ENCODE results near the gene MRPS26. TPM values are rescaled to one million over a fixed set of nuclear protein-coding genes. Genes with fewer than 3 reads are reported as not detected.

The MRPS26 gene
- polyA plus RNA-seq, 1 experiment = 22.8 TPM

GRCh38 chr20:3041854-3042409, 3.9 kb upstream of the MRPS26 start:
- Histone ChIP-seq H3K27me3 (ENCODE audit: control insufficient read depth, insufficient read depth, low read length) (no peaks in the 10 kb centered on the region), H3K27ac (ENCODE audit: low read depth, low read length) (peak overlapping the region; percentile 21), H3K9me3 (ENCODE audit: control insufficient read depth, insufficient read depth, low read length) (no peaks in the 10 kb centered on the region; the same call in 1 of the 2 replicates), H3K4me3 (ENCODE audit: low read depth, low read length) (peak overlapping the region; percentile 29)
- no peak for DNase-seq (ENCODE audit: low read depth, low spot score)
- CTCF ChIA-PET = interaction anchor here (0.6 to 2.6 kb wide), 5 partner anchors 11 to 613 kb away, joined by 3 to 15 read pairs (median 5); no protein-coding TSS in a partner anchor
- POLR2A ChIA-PET = interaction anchor here (0.5 to 0.6 kb wide), 2 partner anchors 10 to 71 kb away, joined by 5 to 7 read pairs; no protein-coding TSS in a partner anchor
- no peak for TF ChIP-seq CTCF (IDR thresholded peaks at IDR 0.05; ENCODE audit: low read depth, low read length)

GRCh38 chr20:3042625-3043024, 3.2 kb upstream of the MRPS26 start:
- H3K9me3 ChIP-seq (ENCODE audit: control insufficient read depth, insufficient read depth, low read length) = no peaks in the 10 kb centered on the region; the same call in 1 of the 2 replicates
- no peak overlapping the region for H3K4me3 ChIP-seq (ENCODE audit: low read depth, low read length)
- H3K27ac ChIP-seq (ENCODE audit: low read depth, low read length) = no peak overlapping the region
- POLR2A ChIA-PET = interaction anchor here (0.6 kb wide), 1 partner anchor 70 kb away, joined by 7 read pairs; no protein-coding TSS in a partner anchor
- DNase-seq (ENCODE audit: low read depth, low spot score) = no peak
- no peaks in the 10 kb centered on the region for H3K27me3 ChIP-seq (ENCODE audit: control insufficient read depth, insufficient read depth, low read length)
- no peak for TF ChIP-seq CTCF (IDR thresholded peaks at IDR 0.05; ENCODE audit: low read depth, low read length)
- CTCF ChIA-PET = interaction anchor here (1.0 to 2.6 kb wide), 3 partner anchors 11 to 291 kb away, joined by 4 to 15 read pairs (median 14); no protein-coding TSS in a partner anchor

- H3K27ac ChIP-seq (ENCODE audit: low read depth, low read length) = peak within 1 kb of the TSS; percentile 21
- no peak for DNase-seq (ENCODE audit: low read depth, low spot score)
- ChIA-PET POLR2A (no interaction called here), CTCF (interaction anchor here (2.6 kb wide), 1 partner anchor 10 kb away, joined by 15 read pairs; no protein-coding TSS in a partner anchor)
- H3K27me3 ChIP-seq (ENCODE audit: control insufficient read depth, insufficient read depth, low read length) = no peaks in the 10 kb centered on the region
- H3K9me3 ChIP-seq (ENCODE audit: control insufficient read depth, insufficient read depth, low read length) = no peaks in the 10 kb centered on the region; the same call in 1 of the 2 replicates
- no peak within 1 kb of the TSS for H3K4me3 ChIP-seq (ENCODE audit: low read depth, low read length)
- TF ChIP-seq CTCF (IDR thresholded peaks at IDR 0.05; ENCODE audit: low read depth, low read length) = no peak
Observed at GRCh38 chr20:3043322-3043721, 2.5 kb upstream of the MRPS26 start, which contains the start of gene GNRH2. Gene GNRH2, plus strand, starts transcription at chr20:3043622. Its CDS starts 793 bp downstream, at chr20:3044415.

GRCh38 chr20:3044336-3044965, 1.4 kb upstream of the MRPS26 start:
- ChIA-PET POLR2A (no interaction called here), CTCF (no interaction called here)
- no peak for DNase-seq (ENCODE audit: low read depth, low spot score)
- Histone ChIP-seq H3K9me3 (ENCODE audit: control insufficient read depth, insufficient read depth, low read length) (no peaks in the 10 kb centered on the region; the same call in 1 of the 2 replicates), H3K27ac (ENCODE audit: low read depth, low read length) (peak overlapping the region; percentile 65), H3K4me3 (ENCODE audit: low read depth, low read length) (no peak overlapping the region), H3K27me3 (ENCODE audit: control insufficient read depth, insufficient read depth, low read length) (no peaks in the 10 kb centered on the region)
- no peak for TF ChIP-seq CTCF (IDR thresholded peaks at IDR 0.05; ENCODE audit: low read depth, low read length)
